H9 (cell line): ENCODE results near the gene HPS3. TPM values are rescaled to one million over a fixed set of nuclear protein-coding genes. Genes with fewer than 3 reads are reported as not detected.

Experiments
- DNase-seq: peaks from one replicate; pipeline ENCODE4 v3.0.0-alpha.2; 2017
- H2AFZ ChIP-seq: one replicate; pipeline ENCODE4 v1.6.1; 2013; ENCODE audit warnings: mild to moderate bottlenecking, low read length, control low read depth, moderate library complexity
- H2AK5ac ChIP-seq: 2 replicates; pipeline ENCODE4 v1.6.1; 2013; ENCODE audit warnings: low read length, control low read depth, mixed read lengths; ENCODE audit not compliant: insufficient read length
- H2BK120ac ChIP-seq: one replicate; pipeline ENCODE4 v1.6.1; 2013; ENCODE audit warnings: low read depth, mild to moderate bottlenecking, low read length, control low read depth, inconsistent platforms; ENCODE audit not compliant: poor library complexity, severe bottlenecking
- H2BK12ac ChIP-seq: 2 replicates; pipeline ENCODE4 v1.6.1; 2013; ENCODE audit warnings: low read length, control low read depth, mixed read lengths, low read depth; ENCODE audit not compliant: insufficient read length
- H2BK15ac ChIP-seq: 2 replicates; pipeline ENCODE4 v1.6.1; 2013; ENCODE audit warnings: low read depth, low read length, control low read depth
- H2BK20ac ChIP-seq: one replicate; pipeline ENCODE4 v1.6.1; 2013; ENCODE audit warnings: low read depth, mild to moderate bottlenecking, low read length, control low read depth, inconsistent platforms; ENCODE audit not compliant: poor library complexity, severe bottlenecking
- H2BK5ac ChIP-seq: 2 replicates; pipeline ENCODE4 v1.6.1; 2013; ENCODE audit warnings: low read length, control low read depth, mixed read lengths; ENCODE audit not compliant: insufficient read length
- H3K14ac ChIP-seq: 2 replicates; pipeline ENCODE4 v1.6.1; 2013; ENCODE audit warnings: low read length, control low read depth; ENCODE audit not compliant: insufficient read depth
- H3K18ac ChIP-seq: 2 replicates; pipeline ENCODE4 v1.6.1; 2013; ENCODE audit warnings: low read depth, mild to moderate bottlenecking, mixed read lengths, low read length, control low read depth; ENCODE audit not compliant: insufficient read length
- H3K23ac ChIP-seq: 2 replicates; pipeline ENCODE4 v1.6.1; 2013; ENCODE audit warnings: low read length, control low read depth, mixed read lengths, low read depth; ENCODE audit not compliant: insufficient read length
- H3K23me2 ChIP-seq: 2 replicates; pipeline ENCODE4 v1.6.1; 2013; ENCODE audit warnings: low read depth, mild to moderate bottlenecking, mixed read lengths, low read length, control low read depth; ENCODE audit not compliant: insufficient read length, poor library complexity, severe bottlenecking
- H3K27ac ChIP-seq: 2 replicates; pipeline ENCODE4 v1.5.1; 2013; ENCODE audit warnings: low read length, control low read depth, mixed read lengths, low read depth; ENCODE audit not compliant: insufficient read length
- H3K27me3 ChIP-seq: 2 replicates; pipeline ENCODE4 v1.6.1; 2013; ENCODE audit warnings: low read length, control low read depth, inconsistent platforms; ENCODE audit not compliant: insufficient read depth
- H3K4ac ChIP-seq: 2 replicates; pipeline ENCODE4 v1.6.1; 2013; ENCODE audit warnings: low read depth, mild to moderate bottlenecking, control low read depth, inconsistent platforms, low read length, moderate library complexity
- H3K4me1 ChIP-seq: 2 replicates; pipeline ENCODE4 v1.6.1; 2013; ENCODE audit warnings: low read length, control low read depth, inconsistent platforms; ENCODE audit not compliant: insufficient read depth
- H3K4me2 ChIP-seq: 2 replicates; pipeline ENCODE4 v1.6.1; 2013; ENCODE audit warnings: low read length, control low read depth, mixed read lengths; ENCODE audit not compliant: insufficient read length, insufficient read depth
- H3K56ac ChIP-seq: 2 replicates; pipeline ENCODE4 v1.6.1; 2013; ENCODE audit warnings: low read depth, mild to moderate bottlenecking, mixed read lengths, low read length, control low read depth; ENCODE audit not compliant: insufficient read length
- H3K79me1 ChIP-seq: 2 replicates; pipeline ENCODE4 v1.6.1; 2013; ENCODE audit warnings: low read depth, mild to moderate bottlenecking, moderate library complexity, low read length, control low read depth, inconsistent platforms; ENCODE audit not compliant: insufficient read depth, poor library complexity, severe bottlenecking
- H3K79me2 ChIP-seq: 2 replicates; pipeline ENCODE4 v1.6.1; 2013; ENCODE audit warnings: low read length, control low read depth, inconsistent platforms; ENCODE audit not compliant: insufficient read depth
- H3K9ac ChIP-seq: 2 replicates; pipeline ENCODE4 v1.6.1; 2013; ENCODE audit warnings: low read length, control low read depth, mixed read lengths; ENCODE audit not compliant: insufficient read length; ENCODE audit errors: extremely low read depth
- H3K9me3 ChIP-seq: one replicate; pipeline ENCODE4 v1.6.1; 2013; ENCODE audit warnings: low read depth, low read length, inconsistent platforms; ENCODE audit not compliant: control insufficient read depth
- H3T11ph ChIP-seq: one replicate; pipeline ENCODE4 v1.6.1; 2013; ENCODE audit warnings: mild to moderate bottlenecking, low read length, control low read depth, inconsistent platforms
- H4K20me1 ChIP-seq: one replicate; pipeline ENCODE4 v1.6.1; 2013; ENCODE audit not compliant: control insufficient read depth, insufficient read length, insufficient read depth
- H4K5ac ChIP-seq: 2 replicates; pipeline ENCODE4 v1.6.1; 2013; ENCODE audit warnings: low read depth, mild to moderate bottlenecking, mixed read lengths, low read length, control low read depth; ENCODE audit not compliant: insufficient read length
- H4K8ac ChIP-seq: replicated peaks from 2 replicates; pipeline ENCODE4 v1.6.1; 2013; ENCODE audit warnings: low read length, control low read depth, mixed read lengths, low read depth; ENCODE audit not compliant: insufficient read length
- H4K91ac ChIP-seq: 2 replicates; pipeline ENCODE4 v1.6.1; 2013; ENCODE audit warnings: low read depth, mild to moderate bottlenecking, moderate library complexity, mixed read lengths, low read length, control low read depth; ENCODE audit not compliant: insufficient read length
- H3K27ac Mint-ChIP-seq, 3 experiments: 2 replicates in 2 of 3; 3 replicates in 1 of 3; pipeline ENCODE4 v1.8.0; 2020 to 2021; ENCODE audit warnings: mixed read lengths in 3 of 3, mild to moderate bottlenecking in 1 of 3, moderate library complexity in 1 of 3
- H3K27me3 Mint-ChIP-seq: 2 replicates; pipeline ENCODE4 v1.8.0; 2021; ENCODE audit warnings: low read depth, mild to moderate bottlenecking, moderate library complexity, mixed read lengths
- H3K36me3 Mint-ChIP-seq, 3 experiments: 2 replicates in 2 of 3; 3 replicates in 1 of 3; pipeline ENCODE4 v1.8.0; 2020 to 2021; ENCODE audit warnings: low read depth in 3 of 3, mixed read lengths in 3 of 3; ENCODE audit not compliant: insufficient read depth in 1 of 3
- H3K4me1 Mint-ChIP-seq, 2 experiments: 2 replicates each; pipeline ENCODE4 v1.8.0; 2020; ENCODE audit warnings: mixed read lengths in 2 of 2
- H3K4me3 Mint-ChIP-seq, 2 experiments: 2 replicates in 1 of 2; 3 replicates in 1 of 2; pipeline ENCODE4 v1.8.0; 2020 to 2021; ENCODE audit warnings: mild to moderate bottlenecking in 2 of 2, mixed read lengths in 2 of 2, moderate library complexity in 1 of 2
- H3K9me3 Mint-ChIP-seq, 2 experiments: 2 replicates in 1 of 2; 3 replicates in 1 of 2; pipeline ENCODE4 v1.8.0; 2020; ENCODE audit warnings: mild to moderate bottlenecking in 2 of 2, mixed read lengths in 2 of 2, moderate library complexity in 1 of 2
- CTCF ChIP-seq: fragments of 200-600 bp; sonication (generic); conservative IDR thresholded peaks from 3 replicates; pipeline ENCODE4 v1.8.0; 2021; ENCODE audit warnings: antibody characterized with exemption, mild to moderate bottlenecking
- WGBS: extraction: QIAGEN DNeasy Blood & Tissue Kit; methylation state at CpG from one replicate; pipeline ENCODE4 v1.1.7; 2013; ENCODE audit warnings: missing lambda C conversion rate, low lambda C conversion rate, mixed read lengths; ENCODE audit not compliant: insufficient read length; ENCODE audit errors: extremely low coverage; 5-methylcytosine and 5-hydroxymethylcytosine counted together
- total RNA-seq: library from RNA; stranded (reverse); gene quantifications from 2 replicates; pipeline ENCODE4 v1.2.1, GENCODE V29; 2021

Gene HPS3
- total RNA-seq, 1 experiment from 2014 or later, result 46.5 TPM

DNA sequence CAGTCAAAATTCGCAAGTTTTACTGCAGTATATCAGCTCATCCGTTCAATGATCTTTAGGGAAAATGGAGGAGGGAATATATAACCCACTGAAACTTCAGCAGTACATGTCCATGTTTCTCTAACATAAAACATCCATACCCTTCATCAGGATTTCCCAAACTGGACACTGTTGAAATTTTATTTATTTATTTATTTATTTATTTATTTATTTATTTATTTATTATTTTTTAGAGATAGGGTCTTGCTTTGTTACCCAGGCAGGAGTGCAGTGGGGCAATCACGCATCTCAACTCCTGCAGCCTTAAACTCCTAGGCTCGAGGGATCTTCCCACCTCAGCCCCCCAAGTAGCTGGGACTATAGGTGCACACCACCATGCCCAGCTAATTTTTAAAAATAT is 28.3 kb upstream of the HPS3 start:
- Mint-ChIP-seq H3K4me1 (no peaks in the 10 kb centered on the region), H3K4me3 (no peak overlapping the region), H3K36me3 (peaks cover 10 to 21% (median 16%) of the 10 kb centered on the region in 3 experiments), H3K27ac (no peak overlapping the region), H3K9me3 (peaks cover 20 to 24% of the 10 kb centered on the region in 2 experiments), H3K27me3 (no peaks in the 10 kb centered on the region; the same call in 1 of the 2 replicates)
- Histone ChIP-seq H4K20me1 (no peaks in the 10 kb centered on the region), H3K79me2 (no peaks in the 10 kb centered on the region), H2AFZ (no peak overlapping the region), H3T11ph (no peak overlapping the region), H4K5ac (no peak overlapping the region), H2BK120ac (no peak overlapping the region), H3K9ac (no peak overlapping the region), H4K91ac (no peak overlapping the region), H3K14ac (no peak overlapping the region), H2BK5ac (no peak overlapping the region), H2BK12ac (no peak overlapping the region), H3K79me1 (no peaks in the 10 kb centered on the region), H3K56ac (no peak overlapping the region), H3K4ac (no peak overlapping the region), H2BK15ac (no peak overlapping the region), H4K8ac (no peak overlapping the region), H3K4me1 (no peaks in the 10 kb centered on the region), H3K4me2 (no peak overlapping the region), H2BK20ac (no peak overlapping the region), H3K27ac (no peak overlapping the region), H3K23ac (no peak overlapping the region), H3K23me2 (no peaks in the 10 kb centered on the region), H3K9me3 (no peaks in the 10 kb centered on the region), H3K27me3 (no peaks in the 10 kb centered on the region), H3K18ac (no peak overlapping the region), H2AK5ac (no peak overlapping the region)
- TF ChIP-seq CTCF, result no peak
- WGBS, result no CpG with 5 or more reads among the region's 4 CpGs
- DNase-seq, result no peak
